NCI-H510A treated with DMSO at 0.1 percent for 48 hours (cell line): ENCODE results near the gene TRPV2.
"Not testable (repeated sequence)": the region's sequence is repeated elsewhere in the genome, so short reads cannot be mapped to it uniquely, and the experiment has no call there.

Source experiments
- DNase-seq: peaks from one replicate; lab custom pipeline; 2025; lab: John Stamatoyannopoulos, UW

TRPV2 gene

GRCh38 chr17:16415031-16415924 lies at the start of gene TRPV2:
TRPV2 (plus strand) TSS chr17:16415571; CDS start chr17:16417669, 2,098 bp downstream.
- DNase-seq, result no peak

- DNase-seq, result peak; percentile 63
These were observed 43.6 kb upstream of the TRPV2 start for GRCh38 chr17:16371742-16372141.

- DNase-seq, result no peak
These were observed 41.0 kb upstream of the TRPV2 start for GRCh38 chr17:16374146-16374938.

- DNase-seq, result no peak
These were observed 37.4 kb upstream of the TRPV2 start for GRCh38 chr17:16377941-16378341.

GRCh38 chr17:16378636-16379282 lies 36.6 kb upstream of the TRPV2 start:
- no peak for DNase-seq

- DNase-seq, result no peak
These were observed 35.7 kb upstream of the TRPV2 start for GRCh38 chr17:16379654-16380053.

- peak; percentile 97 for DNase-seq
These were observed 34.5 kb upstream of the TRPV2 start, which contains the start of gene UBB for GRCh38 chr17:16380640-16381495. UBB (plus strand) TSS chr17:16381091; CDS start chr17:16381908, 817 bp downstream.

- no peak for DNase-seq
These were observed 33.9 kb upstream of the TRPV2 start for GRCh38 chr17:16381496-16381820.

GRCh38 chr17:16383216-16383615 lies 32.2 kb upstream of the TRPV2 start:
- no peak for DNase-seq

GRCh38 chr17:16383772-16384287 lies 31.5 kb upstream of the TRPV2 start:
- no peak for DNase-seq

GRCh38 chr17:16384557-16384956 lies 30.8 kb upstream of the TRPV2 start:
- DNase-seq, result no peak

GRCh38 chr17:16386126-16386507 lies 29.3 kb upstream of the TRPV2 start:
- not testable (repeated sequence) for DNase-seq

- DNase-seq, result no peak
These were observed 23.9 kb upstream of the TRPV2 start for GRCh38 chr17:16391451-16391850.

GRCh38 chr17:16392491-16392890 lies 22.9 kb upstream of the TRPV2 start:
- not testable (repeated sequence) for DNase-seq

GRCh38 chr17:16395887-16396286 lies 19.5 kb upstream of the TRPV2 start:
- not testable (repeated sequence) for DNase-seq

- DNase-seq, result not testable (repeated sequence)
These were observed 18.7 kb upstream of the TRPV2 start for GRCh38 chr17:16396693-16397092.

GRCh38 chr17:16398270-16399267 lies 16.8 kb upstream of the TRPV2 start:
- DNase-seq, result peak; percentile 52

- not testable (repeated sequence) for DNase-seq
These were observed 11.5 kb upstream of the TRPV2 start for GRCh38 chr17:16403847-16404246.

GRCh38 chr17:16406742-16407674 lies 8.4 kb upstream of the TRPV2 start:
- no peak for DNase-seq
